A549 (cell line): ENCODE results near the gene TNS3.

Source experiments
- SMC3 ChIP-seq: fragments of >200 bp; sonication (Bioruptor Twin); formaldehyde crosslinking; IDR thresholded peaks from 3 replicates; pipeline ENCODE4 v1.6.1; 2018; ENCODE audit warnings: inconsistent platforms
- TF ChIP-seq, protein P1 (sequence below): fragments of >200 bp; sonication (Bioruptor Twin); formaldehyde crosslinking; IDR thresholded peaks from 3 replicates; pipeline ENCODE4 v1.5.1; 2016

DNA sequence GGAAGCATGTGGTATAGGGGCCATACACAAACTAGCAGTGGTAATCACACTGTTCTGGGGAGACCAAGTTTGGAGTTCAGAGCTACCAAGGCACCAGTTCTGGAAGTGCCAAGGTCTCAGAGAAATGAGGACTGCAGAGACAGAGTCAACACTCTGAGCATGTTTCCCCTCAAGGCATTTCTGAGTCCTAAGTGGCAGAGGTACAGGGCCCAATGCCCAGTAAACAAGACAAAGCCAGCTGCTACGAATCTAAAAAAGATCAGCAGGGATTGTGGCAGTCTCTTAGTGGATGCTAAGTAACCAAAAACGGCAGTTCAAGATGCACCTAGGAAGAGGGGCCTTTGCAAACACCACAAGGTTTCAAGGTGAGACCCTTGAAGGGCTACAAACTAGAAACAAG, 271.9 kb downstream of the TNS3 start:
- TF ChIP-seq, protein P1, sequence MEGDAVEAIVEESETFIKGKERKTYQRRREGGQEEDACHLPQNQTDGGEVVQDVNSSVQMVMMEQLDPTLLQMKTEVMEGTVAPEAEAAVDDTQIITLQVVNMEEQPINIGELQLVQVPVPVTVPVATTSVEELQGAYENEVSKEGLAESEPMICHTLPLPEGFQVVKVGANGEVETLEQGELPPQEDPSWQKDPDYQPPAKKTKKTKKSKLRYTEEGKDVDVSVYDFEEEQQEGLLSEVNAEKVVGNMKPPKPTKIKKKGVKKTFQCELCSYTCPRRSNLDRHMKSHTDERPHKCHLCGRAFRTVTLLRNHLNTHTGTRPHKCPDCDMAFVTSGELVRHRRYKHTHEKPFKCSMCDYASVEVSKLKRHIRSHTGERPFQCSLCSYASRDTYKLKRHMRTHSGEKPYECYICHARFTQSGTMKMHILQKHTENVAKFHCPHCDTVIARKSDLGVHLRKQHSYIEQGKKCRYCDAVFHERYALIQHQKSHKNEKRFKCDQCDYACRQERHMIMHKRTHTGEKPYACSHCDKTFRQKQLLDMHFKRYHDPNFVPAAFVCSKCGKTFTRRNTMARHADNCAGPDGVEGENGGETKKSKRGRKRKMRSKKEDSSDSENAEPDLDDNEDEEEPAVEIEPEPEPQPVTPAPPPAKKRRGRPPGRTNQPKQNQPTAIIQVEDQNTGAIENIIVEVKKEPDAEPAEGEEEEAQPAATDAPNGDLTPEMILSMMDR = no peak
- no peak for TF ChIP-seq SMC3
